NCI-H1092 (cell line): ENCODE measurements around the gene ZFAND4.
"Not testable (repeated sequence)": the region's sequence is repeated elsewhere in the genome, so short reads cannot be mapped to it uniquely, and the experiment has no call there.

Experiments
- DNase-seq: peaks from one replicate; lab custom pipeline; 2025; lab: John Stamatoyannopoulos, UW

The ZFAND4 gene

DNA sequence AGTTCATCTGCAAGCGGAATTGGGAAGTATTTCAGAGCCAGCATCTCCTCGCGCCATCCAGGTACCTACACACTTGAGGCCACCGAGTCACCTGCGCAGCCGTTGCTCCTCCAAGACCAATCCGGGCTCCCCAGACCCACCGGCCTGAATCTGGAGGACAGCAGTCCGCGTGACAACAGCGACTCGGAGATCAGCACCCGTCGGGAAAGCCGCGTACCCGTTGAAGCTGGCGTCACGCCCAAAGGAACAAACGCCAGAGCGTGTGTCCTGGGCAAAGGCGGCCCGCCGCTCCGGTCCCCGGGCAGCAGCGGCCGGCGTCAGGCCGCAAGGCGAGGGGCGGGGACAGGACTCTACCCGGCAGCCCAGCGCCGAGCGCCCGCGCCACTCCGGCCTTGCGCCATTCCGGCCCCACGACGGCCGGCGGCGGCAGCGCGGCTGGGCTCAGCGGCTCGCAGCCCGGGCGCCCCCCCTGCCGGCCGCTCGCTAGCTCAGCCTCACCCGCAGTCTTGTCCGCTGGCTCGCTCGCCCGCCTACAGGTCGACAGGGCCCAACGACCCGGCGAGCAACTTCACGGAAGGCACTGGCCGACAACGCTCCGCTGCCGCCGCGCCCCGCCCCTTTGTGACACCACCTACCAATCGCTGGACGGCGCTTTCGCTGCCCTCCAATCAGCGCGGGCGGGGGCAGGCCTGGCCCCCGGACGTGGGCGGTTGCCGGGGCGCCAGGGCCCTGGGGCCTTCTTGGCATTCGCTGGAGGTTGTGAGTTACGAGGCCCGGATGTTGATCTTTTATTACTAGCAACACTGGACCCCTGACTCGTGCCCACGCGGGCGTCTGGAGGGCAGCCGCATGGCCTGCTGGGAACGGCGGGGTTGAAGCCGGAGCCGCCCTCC is at the start of gene ZFAND4:
TSS of gene ZFAND4 (minus strand) at position 592 of the 893 bp plus-strand sequence. CDS start 9,047 bp downstream, outside the sequence.
- peak; percentile 89 for DNase-seq

DNA sequence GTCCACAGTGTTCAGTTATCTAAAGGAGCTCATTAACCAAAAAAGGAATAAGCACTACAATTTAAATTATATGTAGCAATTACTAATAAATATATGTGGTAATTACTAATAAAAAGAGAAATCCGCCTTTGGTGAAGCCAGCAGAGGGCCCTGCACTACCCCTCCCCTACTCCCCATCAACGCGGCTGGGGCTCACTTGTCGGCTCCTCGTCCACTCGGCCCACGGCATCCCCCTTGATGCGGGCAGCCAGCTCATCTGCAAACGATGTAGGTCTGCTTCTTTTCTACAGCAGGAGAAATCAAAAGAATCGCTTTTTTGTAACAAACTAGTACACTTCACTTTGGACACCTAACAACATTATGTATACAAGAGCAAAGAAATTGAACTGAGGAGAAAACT is 48.9 kb upstream of the ZFAND4 start:
- not testable (repeated sequence) for DNase-seq

DNA sequence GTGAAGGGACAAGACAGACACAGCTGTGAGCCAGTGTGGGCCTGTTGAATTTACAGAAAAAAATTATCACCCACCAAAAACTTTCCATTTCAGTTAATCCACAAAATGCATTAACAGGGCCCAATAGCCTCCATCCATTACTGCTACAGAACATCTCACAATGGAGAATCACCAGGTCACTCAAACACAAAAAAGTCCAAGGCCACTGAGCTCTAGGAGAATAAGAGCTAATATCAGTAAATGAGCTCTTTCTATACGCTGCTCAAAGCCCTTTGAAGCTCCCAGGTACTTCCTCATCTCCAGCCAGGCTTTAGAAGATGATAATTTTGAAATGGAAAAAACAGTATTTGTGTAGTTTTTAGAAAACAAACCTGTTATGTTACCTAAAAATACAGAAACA is 45.1 kb upstream of the ZFAND4 start:
- not testable (repeated sequence) for DNase-seq

DNA sequence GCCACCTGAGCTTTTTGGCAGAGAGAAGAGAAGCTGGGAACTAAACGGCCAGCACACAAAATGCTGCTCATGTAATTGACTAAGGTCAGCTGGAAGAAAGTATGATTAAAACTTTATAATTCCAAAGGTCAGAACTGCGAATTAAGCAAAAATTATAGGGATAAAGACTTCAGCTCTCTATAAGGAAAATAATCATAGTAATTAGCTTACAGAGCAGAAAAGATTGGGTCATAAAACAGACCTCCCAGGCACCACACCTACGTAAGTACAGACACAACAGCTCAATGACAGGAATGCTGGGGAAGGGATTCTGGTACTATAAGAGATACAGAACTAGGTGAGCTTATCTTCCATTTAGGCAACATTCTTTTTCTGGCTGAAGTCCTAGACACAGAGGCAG is 44.5 kb upstream of the ZFAND4 start:
- not testable (repeated sequence) for DNase-seq

DNA sequence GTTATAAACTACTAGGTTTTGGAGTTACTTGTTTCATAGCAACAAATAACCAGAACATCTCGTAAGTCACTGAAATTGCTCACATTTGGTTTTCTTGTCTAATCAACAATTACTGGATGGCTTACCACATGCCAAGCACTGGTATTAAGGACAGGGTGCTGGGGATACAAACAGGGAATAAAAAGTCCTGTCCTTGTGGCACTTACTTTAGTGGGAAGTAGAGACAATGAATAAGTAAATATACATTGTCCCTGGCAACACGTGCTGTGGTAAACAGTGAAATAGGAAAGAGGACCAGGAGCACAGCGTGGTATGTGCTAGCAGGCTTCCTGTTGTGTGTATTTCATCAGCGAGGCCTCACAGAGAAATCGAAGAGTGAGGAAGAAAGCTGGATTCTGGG is 38.7 kb upstream of the ZFAND4 start:
- not testable (repeated sequence) for DNase-seq

DNA sequence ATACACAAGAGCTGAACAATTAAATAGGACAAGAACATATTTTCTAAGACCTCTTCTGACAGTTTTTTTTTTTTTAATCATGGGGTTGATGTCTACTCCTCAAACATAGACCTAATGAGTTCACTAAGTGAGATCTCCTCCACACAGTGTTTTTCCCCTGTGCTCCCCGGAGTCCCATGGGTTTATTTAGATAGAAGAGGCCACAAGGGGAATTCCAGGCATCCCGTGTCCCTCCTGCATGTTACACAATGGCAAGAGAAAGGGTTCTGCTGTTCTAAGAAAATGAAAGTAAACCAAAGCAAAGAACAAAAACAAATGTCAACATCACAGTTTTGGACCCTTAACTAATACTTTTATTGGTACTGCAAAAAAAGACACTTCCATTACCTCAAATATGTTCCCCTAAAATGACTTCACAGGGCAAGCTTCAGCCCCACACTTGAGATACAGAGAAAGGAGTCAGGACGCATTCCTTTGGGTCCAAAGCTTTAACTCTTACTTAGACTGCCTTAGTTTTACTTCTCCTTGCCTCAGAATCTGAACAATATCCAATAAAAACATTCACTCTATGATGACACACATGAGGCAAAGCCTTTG is 37.7 kb upstream of the ZFAND4 start:
- DNase-seq: not testable (repeated sequence)

DNA sequence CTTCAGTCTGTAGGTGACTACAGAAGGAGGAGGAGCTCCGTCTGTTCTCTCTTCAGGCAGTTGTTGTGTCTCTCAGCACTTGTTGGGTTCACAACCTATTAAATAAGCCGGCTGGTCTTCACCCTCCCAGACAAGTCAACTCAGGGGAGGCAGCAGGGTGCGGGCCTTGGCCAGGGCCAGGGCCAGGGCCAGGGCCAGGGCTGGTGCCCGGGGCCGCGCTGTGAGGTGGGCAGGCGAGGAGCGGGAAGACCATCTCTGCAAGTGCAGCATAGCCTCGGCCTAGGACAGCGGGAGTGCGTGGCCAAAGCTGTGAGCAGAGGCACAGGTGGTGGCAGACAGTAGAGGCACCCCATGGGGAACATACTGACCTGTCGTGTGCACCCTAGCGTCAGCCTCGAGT is 5.9 kb upstream of the ZFAND4 start:
- DNase-seq: not testable (repeated sequence)

DNA sequence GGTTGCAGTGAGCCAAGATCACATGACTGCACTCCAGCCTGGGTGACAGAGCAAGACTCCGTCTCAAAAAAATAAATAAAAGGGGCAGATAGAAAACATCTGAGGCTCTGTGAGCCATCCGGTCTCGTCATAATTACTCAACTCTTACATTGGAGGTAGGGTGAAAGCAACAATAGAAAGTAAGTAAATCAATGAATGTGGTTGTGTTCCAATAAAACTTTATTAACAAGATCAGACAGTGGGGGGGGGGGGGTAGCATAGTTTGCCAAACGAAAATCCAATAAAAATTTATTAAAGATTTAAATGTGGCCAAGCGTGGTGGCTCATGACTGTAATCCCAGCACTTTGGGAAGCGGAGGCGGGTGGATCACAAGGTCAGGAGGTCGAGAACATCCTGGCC is 2.8 kb upstream of the ZFAND4 start:
- no peak for DNase-seq

- peak; percentile 8 for DNase-seq
Observed at GRCh38 chr10:45673074-45673648, 589 bp upstream of the ZFAND4 start.

- DNase-seq: not testable (repeated sequence)
Observed at GRCh38 chr10:45671300-45671699, 1.3 kb downstream of the ZFAND4 start.

GRCh38 chr10:45669897-45670296 is 2.7 kb downstream of the ZFAND4 start:
- DNase-seq: not testable (repeated sequence)

- DNase-seq: no peak
Observed at GRCh38 chr10:45660876-45661411, 11.6 kb downstream of the ZFAND4 start.

DNA sequence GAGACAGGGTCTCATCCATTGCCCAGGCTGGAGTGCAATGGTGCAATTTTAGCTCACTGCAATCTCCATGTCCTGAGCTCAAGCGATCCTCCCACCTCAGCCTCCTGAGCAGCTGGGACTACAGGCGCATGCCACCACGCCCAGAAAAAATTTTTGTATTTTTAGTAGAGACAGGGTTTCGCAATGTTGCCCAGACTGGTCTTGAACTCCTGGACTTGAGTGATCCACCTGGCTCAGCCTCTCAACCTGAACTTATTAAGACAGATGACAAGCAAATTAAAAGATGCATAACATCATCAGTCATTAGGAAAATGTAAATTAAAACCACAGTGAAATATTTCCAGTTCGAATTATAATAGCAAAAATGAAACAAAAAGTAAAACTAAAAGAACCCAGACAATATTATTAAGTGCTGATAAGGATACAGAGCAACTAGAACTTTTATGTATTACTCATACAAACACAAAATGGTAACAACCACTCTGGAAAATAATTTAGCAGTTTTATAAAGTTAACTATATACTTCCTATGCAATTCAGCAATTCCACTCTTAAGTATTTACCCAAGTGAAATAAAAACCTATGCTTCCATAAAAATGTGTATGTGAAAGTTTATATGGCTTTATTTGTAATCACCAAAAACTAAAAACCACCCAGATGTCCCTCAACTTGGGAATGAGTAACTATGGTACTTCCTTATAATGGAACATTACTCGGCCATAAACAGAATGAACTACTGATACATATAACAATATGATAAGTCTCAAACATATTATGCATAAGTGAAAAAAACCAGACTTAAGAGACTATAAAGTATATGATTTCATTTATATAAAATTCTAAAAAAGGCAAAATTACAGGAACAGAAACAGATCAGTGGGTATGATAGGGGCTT is 15.3 kb downstream of the ZFAND4 start:
- no peak for DNase-seq

DNA sequence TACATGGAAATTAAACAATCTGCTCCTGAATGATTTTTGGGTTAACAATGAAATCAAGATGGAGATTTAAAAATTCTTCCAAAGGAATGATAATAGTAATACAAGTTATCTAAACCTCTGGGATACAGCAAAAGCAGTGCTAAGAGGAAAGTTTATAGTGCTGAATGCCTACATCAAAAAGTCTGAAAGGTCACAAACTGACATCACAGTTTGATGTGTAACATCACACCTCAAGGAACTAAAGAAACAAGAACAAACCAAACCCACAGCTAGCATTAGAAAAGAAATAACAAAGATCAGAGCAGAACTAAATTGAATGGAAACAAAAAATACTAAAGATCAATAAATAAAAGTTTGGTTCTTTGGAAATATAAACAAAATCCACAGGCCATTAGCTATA is 17.4 kb downstream of the ZFAND4 start:
- DNase-seq: no peak

DNA sequence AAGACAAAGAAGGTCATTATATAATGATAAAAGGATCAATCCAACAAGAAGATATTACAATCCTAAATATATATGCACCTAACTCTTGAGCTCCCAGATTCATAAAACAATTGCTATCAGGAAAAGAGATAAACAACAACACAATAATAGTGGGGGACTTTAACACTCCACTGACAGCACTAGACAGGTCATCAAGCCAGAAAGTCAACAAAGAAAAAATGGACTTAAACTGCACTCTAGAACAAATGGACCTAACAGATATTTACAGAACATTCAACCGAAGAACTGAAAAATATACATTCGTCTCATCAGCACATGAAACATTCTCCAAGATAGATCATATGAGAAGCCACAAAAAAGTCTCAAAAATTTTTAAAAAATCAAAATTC is 17.8 kb downstream of the ZFAND4 start:
- DNase-seq: not testable (repeated sequence)

GRCh38 chr10:45653454-45653853 is 19.1 kb downstream of the ZFAND4 start:
- DNase-seq: no peak

- no peak for DNase-seq
Observed at GRCh38 chr10:45652511-45652910, 20.1 kb downstream of the ZFAND4 start.

DNA sequence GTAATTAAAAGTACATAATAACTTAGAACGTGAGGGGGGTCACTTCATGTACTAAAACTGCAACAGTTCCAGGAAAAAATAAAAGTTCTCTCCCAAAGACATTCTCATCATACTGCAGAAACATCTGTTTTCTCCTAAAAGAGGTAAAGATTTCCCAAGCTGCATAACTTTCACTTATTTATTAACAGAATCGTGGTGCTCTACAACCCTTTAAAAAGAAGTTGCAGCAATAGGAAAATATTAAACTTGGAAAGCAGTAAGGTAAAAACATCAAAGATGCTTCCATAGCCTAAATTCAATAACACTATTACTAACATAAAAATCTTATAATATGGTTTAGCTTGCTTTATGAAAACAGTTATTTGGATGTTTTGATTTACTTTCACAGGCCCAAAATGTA is 23.3 kb downstream of the ZFAND4 start:
- no peak for DNase-seq

DNA sequence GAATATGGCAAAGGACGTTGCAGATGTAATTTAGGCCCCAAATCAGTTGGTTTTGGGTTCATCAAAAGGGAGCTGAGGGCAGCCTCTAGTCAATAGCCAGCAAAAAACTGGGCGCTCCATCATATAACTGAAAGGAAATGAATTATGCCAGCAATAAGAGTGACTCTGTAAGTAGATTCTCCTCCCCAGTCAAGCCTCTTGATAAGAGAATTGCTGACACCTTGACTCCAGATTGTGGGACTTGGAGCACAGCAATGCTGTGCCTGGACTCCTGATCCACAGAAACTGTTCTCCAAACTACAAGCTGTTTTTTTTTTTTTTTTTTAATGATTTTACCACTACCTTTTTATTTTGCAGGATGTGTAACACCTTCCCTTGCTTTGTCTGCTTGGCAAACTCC is 25.5 kb downstream of the ZFAND4 start:
- DNase-seq: no peak

GRCh38 chr10:45646384-45647050 is 26.1 kb downstream of the ZFAND4 start:
- no peak for DNase-seq

GRCh38 chr10:45644527-45644926 is 28.0 kb downstream of the ZFAND4 start:
- no peak for DNase-seq
